Endothelial cell of umbilical vein (primary cell): ENCODE results near the gene PRKG1. TPM values are rescaled to one million over a fixed set of nuclear protein-coding genes. Genes with fewer than 3 reads are reported as not detected.

Experiments
- BruUV-seq: library from RNA; stranded (reverse); fragments of 400-500 nt; replicated peaks from 2 replicates; lab custom pipeline; 2021; lab: Mats Ljungman, UMichigan
- CTCF ChIA-PET: fragments of 300-600, 350-600 bp; sonication (Branson Sonifier 250); formaldehyde crosslinking; loops from one replicate; lab custom pipeline; 2021; ENCODE audit warnings: antibody characterized with exemption, inconsistent platforms; lab: Charles Lee
- POLR2A ChIA-PET: fragments of 300-600, 350-600 bp; sonication (Branson Sonifier 250); formaldehyde crosslinking; loops from one replicate; lab custom pipeline; 2021; ENCODE audit warnings: antibody characterized with exemption, inconsistent platforms; lab: Charles Lee
- DNase-seq: peaks from one replicate; pipeline ENCODE4 v3.0.0-alpha.2; 2011; ENCODE audit warnings: low read depth, low spot score
- FAIRE-seq: peaks from 2 replicates; lab custom pipeline; 2011; peaks lifted over from hg19 to GRCh38; lab: Jason Lieb, UNC
- H2AFZ ChIP-seq: 2 replicates; pipeline ENCODE4 v1.6.0; 2012; ENCODE audit warnings: low read depth, low read length, control low read depth, inconsistent platforms
- H3K27ac ChIP-seq: 2 replicates; pipeline ENCODE4 v1.5.1; 2011; ENCODE audit warnings: low read depth, mild to moderate bottlenecking, control low read depth, low read length, moderate library complexity; ENCODE audit not compliant: insufficient read depth
- H3K27me3 ChIP-seq, 2 experiments: 2 replicates each; pipeline versions ENCODE4 v1.6.0 to v1.6.1; 2011; ENCODE audit warnings: low read length in 2 of 2, mixed read lengths in 1 of 2; ENCODE audit not compliant: control insufficient read depth in 2 of 2, insufficient read depth in 2 of 2
- H3K36me3 ChIP-seq, 2 experiments: 2 replicates in 1 of 2; 3 replicates in 1 of 2; pipeline ENCODE4 v1.5.1; 2011; ENCODE audit warnings: low read length in 2 of 2, mild to moderate bottlenecking in 1 of 2, moderate library complexity in 1 of 2; ENCODE audit not compliant: control insufficient read depth in 2 of 2, insufficient read depth in 2 of 2; ENCODE audit errors: extremely low read depth in 1 of 2
- H3K4me1 ChIP-seq: 3 replicates; pipeline ENCODE4 v1.5.1; 2011; ENCODE audit warnings: mild to moderate bottlenecking, low read length; ENCODE audit not compliant: control insufficient read depth, insufficient read depth; ENCODE audit errors: extremely low read depth
- H3K4me2 ChIP-seq: 2 replicates; pipeline ENCODE4 v1.6.1; 2011; ENCODE audit warnings: low read length, control low read depth, mixed read lengths; ENCODE audit not compliant: insufficient read depth
- H3K4me3 ChIP-seq, 3 experiments: fragments of 200-600 bp in 1 of 3; sonication (generic), shearing (Covaris generic) in 1 of 3; replicated peaks in 1 of 3; 2 replicates each; pipeline ENCODE4 v1.5.1; 2011 to 2016; ENCODE audit warnings: control low read depth in 3 of 3, low read length in 3 of 3, mild to moderate bottlenecking in 2 of 3, inconsistent platforms in 1 of 3, low read depth in 1 of 3, moderate library complexity in 1 of 3; ENCODE audit not compliant: insufficient read depth in 1 of 3
- H3K79me2 ChIP-seq: 2 replicates; pipeline ENCODE4 v1.6.0; 2012; ENCODE audit warnings: low read length, inconsistent platforms; ENCODE audit not compliant: control insufficient read depth, insufficient read depth
- H3K9ac ChIP-seq: replicated peaks from 2 replicates; pipeline ENCODE3; 2011; ENCODE audit warnings: low read length, control low read depth; ENCODE audit not compliant: insufficient read depth; ENCODE audit errors: extremely low read depth
- H3K9me1 ChIP-seq: replicated peaks from 3 replicates; pipeline ENCODE4 v1.6.0; 2011; ENCODE audit warnings: mild to moderate bottlenecking, low read length; ENCODE audit not compliant: control insufficient read depth, insufficient read depth; ENCODE audit errors: extremely low read depth
- H3K9me3 ChIP-seq: replicated peaks from 2 replicates; pipeline ENCODE4 v1.5.1; 2012; ENCODE audit warnings: low read length, inconsistent platforms; ENCODE audit not compliant: control insufficient read depth, insufficient read depth
- H4K20me1 ChIP-seq: replicated peaks from 2 replicates; pipeline ENCODE3; 2011; ENCODE audit warnings: mild to moderate bottlenecking, low read length; ENCODE audit not compliant: control insufficient read depth, insufficient read depth; ENCODE audit errors: extremely low read depth
- CTCF ChIP-seq, 2 donors: IDR thresholded peaks; 1 replicate in 1 of 2; 2 replicates in 1 of 2; pipeline ENCODE4 v1.5.1; 2011; ENCODE audit warnings: low read length in 2 of 2, mild to moderate bottlenecking in 2 of 2, moderate library complexity in 2 of 2, control low read depth in 1 of 2, inconsistent platforms in 1 of 2, low read depth in 1 of 2; ENCODE audit not compliant: insufficient read depth in 1 of 2; ENCODE audit errors: extremely low read depth in 1 of 2
- EZH2 ChIP-seq: IDR thresholded peaks from 2 replicates; pipeline ENCODE4 v1.6.1; 2012; ENCODE audit warnings: borderline replicate concordance, low read depth, mild to moderate bottlenecking, moderate library complexity, low read length, inconsistent platforms; ENCODE audit not compliant: severe bottlenecking
- FOS ChIP-seq: IDR thresholded peaks from 2 replicates; pipeline ENCODE4 v1.6.1; 2011; ENCODE audit warnings: mild to moderate bottlenecking, low read length, moderate library complexity, borderline replicate concordance; ENCODE audit not compliant: insufficient read depth
- GATA2 ChIP-seq: IDR thresholded peaks from 2 replicates; pipeline ENCODE4 v1.7.0; 2011; ENCODE audit warnings: low read depth, mild to moderate bottlenecking, moderate library complexity, mixed read lengths, low read length; ENCODE audit not compliant: insufficient read length, insufficient read depth
- JUN ChIP-seq: IDR thresholded peaks from 2 replicates; pipeline ENCODE4 v1.6.1; 2011; ENCODE audit warnings: borderline replicate concordance, low read depth; ENCODE audit not compliant: insufficient read length, insufficient read depth
- MAX ChIP-seq: IDR thresholded peaks from 2 replicates; pipeline ENCODE4 v1.6.1; 2011; ENCODE audit not compliant: insufficient read depth, insufficient read length
- MYC ChIP-seq: IDR thresholded peaks from one replicate; pipeline ENCODE4 v1.6.1; 2011; ENCODE audit warnings: mild to moderate bottlenecking, low read depth, low read length
- POLR2A ChIP-seq: IDR thresholded peaks from 2 replicates; pipeline ENCODE4 v1.6.1; 2012; ENCODE audit warnings: low read depth, mild to moderate bottlenecking, control low read depth, low read length
- POLR2AphosphoS5 ChIP-seq: IDR thresholded peaks from 2 replicates; pipeline ENCODE4 v1.6.1; 2012; ENCODE audit warnings: low read depth, mild to moderate bottlenecking, control low read depth, low read length, moderate library complexity; ENCODE audit not compliant: insufficient read depth
- dilution Hi-C: fragments of 300-500 bp; cut with MboI; formaldehyde crosslinking; loops from one replicate; pipeline ENCODE4 v1.15.0; 2019; ENCODE audit warnings: low sequenced_read_pairs; ENCODE audit not compliant: extremely low pct_ligation_motif_present
- intact Hi-C: fragments of 100-400 bp; cut with micrococcal nuclease; formaldehyde crosslinking; loops from one replicate; pipeline ENCODE4 v1.10.0; 2022
- polyA plus RNA-seq, 4 experiments: library from polyadenylated mRNA; depleted of rRNA in 3 of 4; stranded (reverse) in 3 of 4; unstranded in 1 of 4; fragments of >200 nt; gene quantifications; 2 replicates each; pipeline versions ENCODE4 v1.2.1 to v1.2.3, GENCODE V29; 2011 to 2012; ENCODE audit warnings: missing spikeins in 1 of 4
- total RNA-seq: library from RNA; stranded (reverse); gene quantifications from 2 replicates; pipeline ENCODE4 v1.2.3, GENCODE V29; 2021

The PRKG1 gene
- total and polyA plus RNA-seq, 2 donors (not counting 3 experiments of a cell fraction or from before 2014, with no cell fraction given) = 0.01 to 0.18 TPM

GRCh38 chr10:52265131-52265926 is 1191.0 kb downstream of the PRKG1 start:
- H4K20me1 ChIP-seq = no peaks in the 10 kb centered on the region
- intact Hi-C loops (no loop called here), dilution Hi-C loops (no loop called here)
- no peak for FAIRE-seq
- no TSS peak for BruUV-seq
- no peak for DNase-seq
- H3K9ac ChIP-seq = no peak overlapping the region
- H2AFZ ChIP-seq = no peak overlapping the region
- H3K36me3 ChIP-seq = no peaks in the 10 kb centered on the region
- no peaks in the 10 kb centered on the region for H3K27me3 ChIP-seq
- H3K79me2 ChIP-seq = no peaks in the 10 kb centered on the region
- H3K9me3 ChIP-seq = no peaks in the 10 kb centered on the region
- no peak overlapping the region for H3K27ac ChIP-seq
- POLR2A ChIA-PET = no interaction called here
- TF ChIP-seq MYC (no peak), CTCF (IDR thresholded peaks at IDR 0.05; ENCODE audit: extremely low read depth in 1 of 2, insufficient read depth in 1 of 2, low read depth in 1 of 2, low read length in 2 of 2) (no peak), FOS (no peak), POLR2A (no peak), EZH2 (no peak), JUN (no peak), POLR2AphosphoS5 (no peak), MAX (no peak), GATA2 (no peak)
- H3K4me1 ChIP-seq = no peaks in the 10 kb centered on the region
- H3K4me2 ChIP-seq = no peak overlapping the region
- no peaks in the 10 kb centered on the region for H3K9me1 ChIP-seq
- H3K4me3 ChIP-seq = no peak overlapping the region
- CTCF ChIA-PET = interaction anchor here (0.9 to 1.0 kb wide), 2 partner anchors 11 to 20 kb away, joined by 3 to 5 read pairs; no protein-coding TSS in a partner anchor
